ENCODE measurements around the gene NDUFAF2. TPM values are rescaled to one million over a fixed set of nuclear protein-coding genes. Genes with fewer than 3 reads are reported as not detected.

Gene NDUFAF2
- total and polyA plus RNA-seq, 2 experiments from 2014 or later, result 31.6 to 155 TPM

- TF ChIP-seq JUNB (IDR thresholded peaks at IDR 0.05; ENCODE audit: unreplicated experiment), result no peak
- no peak for TF ChIP-seq EZH2phosphoT487 (IDR thresholded peaks at IDR 0.05; ENCODE audit: unreplicated experiment)
- TF ChIP-seq NANOG (IDR thresholded peaks at IDR 0.05; ENCODE audit: borderline replicate concordance), result no peak
- TF ChIP-seq POLR2AphosphoS5 (IDR thresholded peaks at IDR 0.05; ENCODE audit: low read depth), result no peak
- TF ChIP-seq ZNF462 (CRISPR knock-in tag; IDR thresholded peaks at IDR 0.05), result no peak
- no peak for TF ChIP-seq STAT1 (IDR thresholded peaks at IDR 0.05; ENCODE audit: unreplicated experiment)
- TF ChIP-seq ZNF331 (CRISPR knock-in tag; IDR thresholded peaks at IDR 0.05; ENCODE audit: low read depth), result no peak
These were observed 171.0 kb downstream of the NDUFAF2 start (continued) for GRCh38 chr5:61115968-61116367.

GRCh38 chr5:61119066-61119465 is 174.1 kb downstream of the NDUFAF2 start:
- Mint-ChIP-seq H3K27me3 (ENCODE audit: insufficient read depth, low read depth, poor library complexity) (no peaks in the 10 kb centered on the region), H3K4me3 (no peak overlapping the region), H3K9me3 (no peaks in the 10 kb centered on the region), H3K36me3 (ENCODE audit: low read depth) (no peaks in the 10 kb centered on the region), H3K4me1 (no peaks in the 10 kb centered on the region), H3K27ac (no peak overlapping the region)
- H3K4me1 ChIP-seq (ENCODE audit: insufficient read depth), result no peaks in the 10 kb centered on the region
- ATAC-seq (no peak), DNase-seq (ENCODE audit: low spot score) (no peak)
- no peak overlapping the region for H3K27ac ChIP-seq (ENCODE audit: low read depth)
- H3K4me2 ChIP-seq, result no peak overlapping the region
- H3K36me3 ChIP-seq (ENCODE audit: insufficient read depth), result no peaks in the 10 kb centered on the region
- H3K79me2 ChIP-seq (replicated peaks; ENCODE audit: insufficient read depth), result no peaks in the 10 kb centered on the region
- H2AFZ ChIP-seq, result no peak overlapping the region
- no peaks in the 10 kb centered on the region; the same call in 1 of the 2 replicates for H3K9me2 ChIP-seq (ENCODE audit: insufficient read depth)
- no peaks in the 10 kb centered on the region for H3F3A ChIP-seq (replicated peaks; ENCODE audit: low read depth)
- no peaks in the 10 kb centered on the region for H3K27me3 ChIP-seq (ENCODE audit: insufficient read depth)
- H3K4me3 ChIP-seq, result no peak overlapping the region
- no peaks in the 10 kb centered on the region for H4K20me1 ChIP-seq (replicated peaks; ENCODE audit: insufficient read depth)
- TF ChIP-seq CREB1 (CRISPR knock-in tag; IDR thresholded peaks at IDR 0.05; ENCODE audit: low read depth) (no peak), POLR2AphosphoS5 (IDR thresholded peaks at IDR 0.05; ENCODE audit: low read depth) (no peak), NANOG (IDR thresholded peaks at IDR 0.05; ENCODE audit: borderline replicate concordance) (no peak), ZNF462 (CRISPR knock-in tag; IDR thresholded peaks at IDR 0.05) (no peak), EZH2phosphoT487 (IDR thresholded peaks at IDR 0.05; ENCODE audit: unreplicated experiment) (no peak), ZNF331 (CRISPR knock-in tag; IDR thresholded peaks at IDR 0.05; ENCODE audit: low read depth) (no peak)
- TF ChIP-seq, protein P1, sequence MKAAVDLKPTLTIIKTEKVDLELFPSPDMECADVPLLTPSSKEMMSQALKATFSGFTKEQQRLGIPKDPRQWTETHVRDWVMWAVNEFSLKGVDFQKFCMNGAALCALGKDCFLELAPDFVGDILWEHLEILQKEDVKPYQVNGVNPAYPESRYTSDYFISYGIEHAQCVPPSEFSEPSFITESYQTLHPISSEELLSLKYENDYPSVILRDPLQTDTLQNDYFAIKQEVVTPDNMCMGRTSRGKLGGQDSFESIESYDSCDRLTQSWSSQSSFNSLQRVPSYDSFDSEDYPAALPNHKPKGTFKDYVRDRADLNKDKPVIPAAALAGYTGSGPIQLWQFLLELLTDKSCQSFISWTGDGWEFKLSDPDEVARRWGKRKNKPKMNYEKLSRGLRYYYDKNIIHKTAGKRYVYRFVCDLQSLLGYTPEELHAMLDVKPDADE (IDR thresholded peaks at IDR 0.05), result no peak

All from GM23338 (cell line).